GM12878 (cell line): ENCODE results near the gene RAB3GAP1. TPM values are rescaled to one million over a fixed set of nuclear protein-coding genes. Genes with fewer than 3 reads are reported as not detected.

Experiments used
- ATAC-seq: fragments of 200-7000 bp; cut with Tn5 transposase; 3 replicates; pipeline ENCODE4 v1.9.1; 2020; ENCODE audit warnings: mild to moderate bottlenecking, moderate library complexity
- BruUV-seq: library from RNA; stranded (reverse); fragments of 400-500 nt; replicated peaks from 2 replicates; lab custom pipeline; 2021; lab: Mats Ljungman, UMichigan
- CTCF ChIA-PET: fragments of 300-600 bp; sonication (Branson Sonifier 250); formaldehyde crosslinking; extraction: SDS; loops from one replicate; lab custom pipeline; 2021; ENCODE audit warnings: inconsistent platforms; lab: Yijun Ruan, JAX
- POLR2A ChIA-PET: fragments of 350-600 bp; formaldehyde crosslinking; extraction: SDS; loops from one replicate; lab custom pipeline; 2021; ENCODE audit warnings: inconsistent platforms; lab: Charles Lee
- RAD21 ChIA-PET: fragments of 300-600 bp; sonication (Branson Sonifier 250); formaldehyde crosslinking; loops from one replicate; lab custom pipeline; 2023; ENCODE audit warnings: antibody characterized with exemption; ENCODE audit not compliant: unreplicated experiment; lab: Charles Lee
- SMC1A ChIA-PET: fragments of 300-600 bp; sonication (Branson Sonifier 250); formaldehyde crosslinking; loops from one replicate; lab custom pipeline; 2023; ENCODE audit not compliant: unreplicated experiment, uncharacterized antibody; lab: Charles Lee
- DNase-seq: peaks from one replicate; pipeline ENCODE4 v3.0.0-alpha.2; 2011; ENCODE audit warnings: low read depth, low spot score
- FAIRE-seq: peaks from 3 replicates; lab custom pipeline; 2011; peaks lifted over from hg19 to GRCh38; lab: Jason Lieb, UNC
- H2AFZ ChIP-seq: 2 replicates; pipeline ENCODE4 v1.6.0; 2011; ENCODE audit warnings: low read depth, low read length, control low read depth; ENCODE audit not compliant: control insufficient read depth
- H3K27ac ChIP-seq: 2 replicates; pipeline ENCODE4 v1.5.1; 2011; ENCODE audit warnings: control low read depth; ENCODE audit not compliant: control insufficient read depth, insufficient read depth
- H3K27me3 ChIP-seq, 2 experiments: replicated peaks in 1 of 2; 2 replicates each; pipeline versions ENCODE4 v1.6.0 to v1.6.1; 2011; ENCODE audit warnings: low read length in 1 of 2; ENCODE audit not compliant: control insufficient read depth in 2 of 2, insufficient read depth in 2 of 2
- H3K36me3 ChIP-seq, 2 experiments: 2 replicates each; pipeline ENCODE4 v1.5.1; 2011; ENCODE audit warnings: low read length in 1 of 2; ENCODE audit not compliant: control insufficient read depth in 2 of 2, insufficient read depth in 2 of 2
- H3K4me1 ChIP-seq: 2 replicates; pipeline ENCODE4 v1.6.1; 2011; ENCODE audit warnings: mild to moderate bottlenecking, low read length, moderate library complexity, mixed read lengths; ENCODE audit not compliant: control insufficient read depth, insufficient read depth
- H3K4me2 ChIP-seq: 2 replicates; pipeline ENCODE4 v1.6.0; 2011; ENCODE audit warnings: control low read depth; ENCODE audit not compliant: control insufficient read depth, insufficient read depth
- H3K4me3 ChIP-seq: fragments of 200-600 bp; sonication (generic); 2 replicates; pipeline ENCODE4 v1.5.1; 2016
- H3K79me2 ChIP-seq: 2 replicates; pipeline ENCODE4 v1.6.0; 2011; ENCODE audit warnings: low read length; ENCODE audit not compliant: control insufficient read depth, insufficient read depth
- H3K9ac ChIP-seq: 2 replicates; pipeline ENCODE4 v1.8.0; 2011; ENCODE audit warnings: low read length, control low read depth, mixed read lengths; ENCODE audit not compliant: control insufficient read depth, insufficient read depth
- H3K9me3 ChIP-seq: replicated peaks from 3 replicates; pipeline ENCODE4 v1.5.1; 2011; ENCODE audit warnings: mild to moderate bottlenecking, low read length; ENCODE audit not compliant: control insufficient read depth, insufficient read depth
- H4K20me1 ChIP-seq: 2 replicates; pipeline ENCODE4 v1.6.0; 2011; ENCODE audit not compliant: control insufficient read depth, insufficient read depth
- CBX3 ChIP-seq: fragments of 200-600 bp; sonication (generic); IDR thresholded peaks from 2 replicates; pipeline ENCODE4 v1.6.1; 2016; ENCODE audit warnings: low read depth, borderline replicate concordance
- CEBPB ChIP-seq, 2 experiments: fragments of 150-350 bp in 1 of 2; IDR thresholded peaks; 2 replicates each; pipeline ENCODE4 v1.6.1; 2012 to 2014; ENCODE audit warnings: low read depth in 2 of 2, low read length in 2 of 2, borderline replicate concordance in 1 of 2, inconsistent platforms in 1 of 2
- CEBPZ ChIP-seq: fragments of 150-350 bp; IDR thresholded peaks from 2 replicates; pipeline ENCODE4 v1.6.1; 2016; ENCODE audit warnings: low read depth, low read length
- CHD1 ChIP-seq: IDR thresholded peaks from 2 replicates; pipeline ENCODE4 v1.6.1; 2012; ENCODE audit warnings: low read depth, low read length, improper control_type of control experiment
- LARP7 ChIP-seq: fragments of 450-650 bp; IDR thresholded peaks from 2 replicates; pipeline ENCODE4 v1.6.1; 2017; ENCODE audit warnings: mild to moderate bottlenecking
- MEF2B ChIP-seq: fragments of 450-650 bp; IDR thresholded peaks from 2 replicates; pipeline ENCODE4 v1.6.1; 2018; ENCODE audit warnings: mild to moderate bottlenecking, moderate library complexity; ENCODE audit not compliant: partially characterized antibody, poor library complexity, severe bottlenecking
- MXI1 ChIP-seq: fragments of 150-350 bp; IDR thresholded peaks from 2 replicates; pipeline ENCODE4 v1.6.1; 2011; ENCODE audit warnings: low read depth, mild to moderate bottlenecking, inconsistent platforms, low read length, improper control_type of control experiment
- NFYA ChIP-seq: IDR thresholded peaks from 2 replicates; pipeline ENCODE4 v1.6.1; 2011; ENCODE audit warnings: low read depth, mild to moderate bottlenecking, low read length, improper control_type of control experiment, borderline replicate concordance
- RAD51 ChIP-seq: fragments of 450-650 bp; IDR thresholded peaks from 2 replicates; pipeline ENCODE4 v1.6.1; 2016; ENCODE audit warnings: moderate library complexity, mild to moderate bottlenecking, inconsistent platforms
- SPI1 ChIP-seq: IDR thresholded peaks from 2 replicates; pipeline ENCODE4 v1.6.1; 2011; ENCODE audit warnings: low read depth, mild to moderate bottlenecking, low read length, moderate library complexity, borderline replicate concordance; ENCODE audit not compliant: insufficient read depth
- STAT3 ChIP-seq: IDR thresholded peaks from 2 replicates; pipeline ENCODE4 v1.6.1; 2011; ENCODE audit warnings: low read depth, low read length, improper control_type of control experiment
- TAF1 ChIP-seq: IDR thresholded peaks from 2 replicates; pipeline ENCODE4 v1.6.1; 2011; ENCODE audit warnings: mild to moderate bottlenecking, low read depth, low read length, borderline replicate concordance
- ZBED1 ChIP-seq: IDR thresholded peaks from 2 replicates; pipeline ENCODE4 v1.6.1; 2016; ENCODE audit warnings: borderline replicate concordance
- ZNF24 ChIP-seq: fragments of 450-650 bp; IDR thresholded peaks from 2 replicates; pipeline ENCODE4 v1.6.1; 2017; ENCODE audit warnings: antibody characterized with exemption, mild to moderate bottlenecking
- ZZZ3 ChIP-seq: IDR thresholded peaks from 2 replicates; pipeline ENCODE4 v1.6.1; 2011; ENCODE audit warnings: low read depth; ENCODE audit not compliant: control insufficient read depth, insufficient read length
- WGBS: methylation state at CpG from one replicate; pipeline ENCODE4 v1.1.6; 2016; ENCODE audit warnings: low lambda C conversion rate; ENCODE audit not compliant: insufficient replicate concordance, insufficient coverage; ENCODE audit errors: missing lambda C conversion rate; 5-methylcytosine and 5-hydroxymethylcytosine counted together
- in situ Hi-C: fragments of 300-500 bp; cut with MboI; formaldehyde crosslinking; loops from 9 replicates; pipeline ENCODE4 v1.14.3; 2018; ENCODE audit warnings: mixed read lengths
- intact Hi-C: fragments of 100-400 bp; cut with micrococcal nuclease; formaldehyde crosslinking; loops from one replicate; pipeline ENCODE4 v1.14.2; 2022; ENCODE audit not compliant: unreplicated experiment
- polyA plus RNA-seq, 11 experiments: library from polyadenylated mRNA; depleted of rRNA in 4 of 11; unstranded in 6 of 11; stranded (reverse) in 5 of 11; fragments of >200 nt; fragmentation: Nextera tagmentation in 4 of 11; fragmentation: Illumina TruSeq in 1 of 11; extraction: Ambion mirVana in 4 of 11; extraction: Trizol in 1 of 11; gene quantifications; 1 replicate in 1 of 11; 2 replicates in 10 of 11; pipeline versions ENCODE4 v1.2.1 to v1.2.3, GENCODE V29; 2011 to 2016; ENCODE audit warnings: inconsistent platforms in 2 of 11, missing spikeins in 2 of 11, low read depth in 1 of 11
- total RNA-seq, 4 experiments: library from RNA; depleted of rRNA in 3 of 4; stranded (reverse); fragments of >200 nt in 3 of 4; fragmentation: Illumina TruSeq in 1 of 4; extraction: Trizol in 1 of 4; gene quantifications; 2 replicates each; pipeline versions ENCODE4 v1.2.1 to v1.2.3, GENCODE V29; 2013 to 2021
- TF ChIP-seq, protein P1 (sequence below): fragments of 450-650 bp; IDR thresholded peaks from 2 replicates; pipeline ENCODE4 v1.6.1; 2016; ENCODE audit warnings: mild to moderate bottlenecking, moderate library complexity, borderline replicate concordance
- TF ChIP-seq, protein P2 (sequence below): fragments of 450-650 bp; IDR thresholded peaks from 2 replicates; pipeline ENCODE4 v1.6.1; 2016; ENCODE audit warnings: mild to moderate bottlenecking

Gene RAB3GAP1
- total and polyA plus RNA-seq, 10 of the 15 experiments (the other 5 are each of a cell fraction or from before 2014, with no cell fraction given) = 13.7 to 36.9 (median 21.0) TPM

GRCh38 chr2:135182190-135182589 is 130.1 kb downstream of the RAB3GAP1 start:
- H3K4me2 ChIP-seq = no peak overlapping the region
- DNase-seq (no peak), FAIRE-seq (no peak), ATAC-seq (no peak)
- H3K36me3 ChIP-seq = no peaks in the 10 kb centered on the region
- no peaks in the 10 kb centered on the region for H3K9me3 ChIP-seq
- RAD21 ChIA-PET = no interaction called here
- CTCF ChIA-PET = no interaction called here
- H3K27me3 ChIP-seq = no peaks in the 10 kb centered on the region
- BruUV-seq = no TSS peak
- in situ Hi-C loops (no loop called here), intact Hi-C loops (no loop called here)
- H3K4me3 ChIP-seq = no peak overlapping the region
- H3K79me2 ChIP-seq = no peaks in the 10 kb centered on the region
- H3K4me1 ChIP-seq = no peaks in the 10 kb centered on the region
- no peaks in the 10 kb centered on the region for H4K20me1 ChIP-seq
- no peak overlapping the region for H2AFZ ChIP-seq
- H3K27ac ChIP-seq = no peak overlapping the region
- 97% methylated on average over 8 of the region's 8 CpGs for WGBS
- POLR2A ChIA-PET = interaction anchor here (1.1 kb wide), 1 partner anchor 18 kb away, joined by 3 read pairs; no protein-coding TSS in a partner anchor
- SMC1A ChIA-PET = no interaction called here
- H3K9ac ChIP-seq = no peak overlapping the region
- TF ChIP-seq CEBPB (IDR thresholded peaks at IDR 0.05; ENCODE audit: borderline replicate concordance in 1 of 2, low read depth in 2 of 2, low read length in 2 of 2) (no peak), ZZZ3 (no peak), MXI1 (no peak), CHD1 (no peak), MEF2B (no peak), STAT3 (no peak), CBX3 (no peak), SPI1 (no peak), LARP7 (no peak), ZBED1 (no peak), RAD51 (no peak), NFYA (no peak), TAF1 (no peak), ZNF24 (no peak), CEBPZ (no peak)
- TF ChIP-seq, protein P1, sequence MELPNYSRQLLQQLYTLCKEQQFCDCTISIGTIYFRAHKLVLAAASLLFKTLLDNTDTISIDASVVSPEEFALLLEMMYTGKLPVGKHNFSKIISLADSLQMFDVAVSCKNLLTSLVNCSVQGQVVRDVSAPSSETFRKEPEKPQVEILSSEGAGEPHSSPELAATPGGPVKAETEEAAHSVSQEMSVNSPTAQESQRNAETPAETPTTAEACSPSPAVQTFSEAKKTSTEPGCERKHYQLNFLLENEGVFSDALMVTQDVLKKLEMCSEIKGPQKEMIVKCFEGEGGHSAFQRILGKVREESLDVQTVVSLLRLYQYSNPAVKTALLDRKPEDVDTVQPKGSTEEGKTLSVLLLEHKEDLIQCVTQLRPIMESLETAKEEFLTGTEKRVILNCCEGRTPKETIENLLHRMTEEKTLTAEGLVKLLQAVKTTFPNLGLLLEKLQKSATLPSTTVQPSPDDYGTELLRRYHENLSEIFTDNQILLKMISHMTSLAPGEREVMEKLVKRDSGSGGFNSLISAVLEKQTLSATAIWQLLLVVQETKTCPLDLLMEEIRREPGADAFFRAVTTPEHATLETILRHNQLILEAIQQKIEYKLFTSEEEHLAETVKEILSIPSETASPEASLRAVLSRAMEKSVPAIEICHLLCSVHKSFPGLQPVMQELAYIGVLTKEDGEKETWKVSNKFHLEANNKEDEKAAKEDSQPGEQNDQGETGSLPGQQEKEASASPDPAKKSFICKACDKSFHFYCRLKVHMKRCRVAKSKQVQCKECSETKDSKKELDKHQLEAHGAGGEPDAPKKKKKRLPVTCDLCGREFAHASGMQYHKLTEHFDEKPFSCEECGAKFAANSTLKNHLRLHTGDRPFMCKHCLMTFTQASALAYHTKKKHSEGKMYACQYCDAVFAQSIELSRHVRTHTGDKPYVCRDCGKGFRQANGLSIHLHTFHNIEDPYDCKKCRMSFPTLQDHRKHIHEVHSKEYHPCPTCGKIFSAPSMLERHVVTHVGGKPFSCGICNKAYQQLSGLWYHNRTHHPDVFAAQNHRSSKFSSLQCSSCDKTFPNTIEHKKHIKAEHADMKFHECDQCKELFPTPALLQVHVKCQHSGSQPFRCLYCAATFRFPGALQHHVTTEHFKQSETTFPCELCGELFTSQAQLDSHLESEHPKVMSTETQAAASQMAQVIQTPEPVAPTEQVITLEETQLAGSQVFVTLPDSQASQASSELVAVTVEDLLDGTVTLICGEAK = no peak
- TF ChIP-seq, protein P2, sequence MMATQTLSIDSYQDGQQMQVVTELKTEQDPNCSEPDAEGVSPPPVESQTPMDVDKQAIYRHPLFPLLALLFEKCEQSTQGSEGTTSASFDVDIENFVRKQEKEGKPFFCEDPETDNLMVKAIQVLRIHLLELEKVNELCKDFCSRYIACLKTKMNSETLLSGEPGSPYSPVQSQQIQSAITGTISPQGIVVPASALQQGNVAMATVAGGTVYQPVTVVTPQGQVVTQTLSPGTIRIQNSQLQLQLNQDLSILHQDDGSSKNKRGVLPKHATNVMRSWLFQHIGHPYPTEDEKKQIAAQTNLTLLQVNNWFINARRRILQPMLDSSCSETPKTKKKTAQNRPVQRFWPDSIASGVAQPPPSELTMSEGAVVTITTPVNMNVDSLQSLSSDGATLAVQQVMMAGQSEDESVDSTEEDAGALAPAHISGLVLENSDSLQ = no peak
